GM15510 (cell line): Measurements from ENCODE around the gene CGNL1.

ENCODE experiments used
- POLR2A ChIP-seq: IDR thresholded peaks from 3 replicates; pipeline ENCODE4 v1.6.1; 2011; ENCODE audit warnings: borderline replicate concordance; ENCODE audit not compliant: insufficient read length; ENCODE audit errors: extremely low read depth

CGNL1 gene

GRCh38 chr15:57343048-57343447, 33.3 kb upstream of the CGNL1 start:
- TF ChIP-seq POLR2A, result no peak

GRCh38 chr15:57343498-57343897, 32.8 kb upstream of the CGNL1 start:
- TF ChIP-seq POLR2A, result no peak

GRCh38 chr15:57344282-57344681, 32.0 kb upstream of the CGNL1 start:
- TF ChIP-seq POLR2A, result no peak

- TF ChIP-seq POLR2A, result no peak
Observed at GRCh38 chr15:57345584-57345983, 30.7 kb upstream of the CGNL1 start.

GRCh38 chr15:57348081-57348480, 28.2 kb upstream of the CGNL1 start:
- TF ChIP-seq POLR2A, result no peak

- no peak for TF ChIP-seq POLR2A
Observed at GRCh38 chr15:57352535-57353316, 23.6 kb upstream of the CGNL1 start.

GRCh38 chr15:57353317-57353804, 22.9 kb upstream of the CGNL1 start:
- TF ChIP-seq POLR2A, result no peak

- no peak for TF ChIP-seq POLR2A
Observed at GRCh38 chr15:57354436-57355123, 21.7 kb upstream of the CGNL1 start.

- no peak for TF ChIP-seq POLR2A
Observed at GRCh38 chr15:57355259-57355658, 21.0 kb upstream of the CGNL1 start.

- TF ChIP-seq POLR2A, result no peak
Observed at GRCh38 chr15:57356178-57356577, 20.1 kb upstream of the CGNL1 start.

- no peak for TF ChIP-seq POLR2A
Observed at GRCh38 chr15:57356636-57357035, 19.7 kb upstream of the CGNL1 start.

GRCh38 chr15:57357799-57358198, 18.5 kb upstream of the CGNL1 start:
- no peak for TF ChIP-seq POLR2A

- no peak for TF ChIP-seq POLR2A
Observed at GRCh38 chr15:57358571-57358970, 17.7 kb upstream of the CGNL1 start.

- no peak for TF ChIP-seq POLR2A
Observed at GRCh38 chr15:57363661-57364060, 12.6 kb upstream of the CGNL1 start.

- no peak for TF ChIP-seq POLR2A
Observed at GRCh38 chr15:57364282-57365007, 11.9 kb upstream of the CGNL1 start.
